Neutrophil (primary cell): Measurements from ENCODE around the gene ENKD1.

Source experiments
- H3K27ac ChIP-seq: fragments of 200-600 bp; sonication (generic); 2 replicates; pipeline ENCODE4 v1.5.1; 2016; ENCODE audit warnings: mild to moderate bottlenecking, moderate library complexity
- H3K27me3 ChIP-seq: fragments of 200-600 bp; sonication (generic); 2 replicates; pipeline ENCODE4 v1.6.0; 2016; ENCODE audit warnings: mild to moderate bottlenecking
- H3K36me3 ChIP-seq: fragments of 200-600 bp; sonication (generic); 2 replicates; pipeline ENCODE4 v1.5.1; 2017
- H3K4me1 ChIP-seq, 2 experiments: fragments of 200-600 bp in 1 of 2; sonication (generic) in 1 of 2; 1 replicate in 1 of 2; 2 replicates in 1 of 2; pipeline versions ENCODE4 v1.5.1 to v1.6.1; 2013 to 2016; ENCODE audit warnings: low read depth in 1 of 2, low read length in 1 of 2, mild to moderate bottlenecking in 1 of 2, moderate library complexity in 1 of 2; ENCODE audit not compliant: control insufficient read depth in 1 of 2, insufficient read depth in 1 of 2
- H3K4me3 ChIP-seq, 2 experiments: fragments of 200-600 bp in 1 of 2; sonication (generic) in 1 of 2; 1 replicate in 1 of 2; 2 replicates in 1 of 2; pipeline ENCODE4 v1.5.1; 2013 to 2016; ENCODE audit warnings: low read depth in 1 of 2, low read length in 1 of 2, mild to moderate bottlenecking in 1 of 2, moderate library complexity in 1 of 2
- H3K9me3 ChIP-seq: fragments of 200-600 bp; sonication (generic); 2 replicates; pipeline ENCODE4 v1.5.1; 2016
- CTCF ChIP-seq: fragments of 200-600 bp; sonication (generic); IDR thresholded peaks from 2 replicates; pipeline ENCODE4 v1.5.1; 2016; ENCODE audit warnings: antibody characterized with exemption

The ENKD1 gene

GRCh38 chr16:67647111-67647651 is 19.4 kb downstream of the ENKD1 start:
- H3K4me3 ChIP-seq = no peak overlapping the region
- H3K4me1 ChIP-seq = peaks cover 10 to 14% of the 10 kb centered on the region in 2 experiments
- peaks cover 24% of the 10 kb centered on the region for H3K27me3 ChIP-seq
- no peak for TF ChIP-seq CTCF
- H3K9me3 ChIP-seq = no peaks in the 10 kb centered on the region
- H3K36me3 ChIP-seq = no peaks in the 10 kb centered on the region
- no peak overlapping the region for H3K27ac ChIP-seq

GRCh38 chr16:67645397-67646121 is 21.0 kb downstream of the ENKD1 start:
- no peak for TF ChIP-seq CTCF
- Histone ChIP-seq H3K27me3 (peaks cover 24% of the 10 kb centered on the region), H3K36me3 (no peaks in the 10 kb centered on the region), H3K4me3 (peak overlapping the region; percentile 52 to 68), H3K9me3 (no peaks in the 10 kb centered on the region), H3K4me1 (peaks cover 10 to 14% of the 10 kb centered on the region in 2 experiments), H3K27ac (no peak overlapping the region)

- Histone ChIP-seq H3K4me3 (no peak overlapping the region), H3K4me1 (peaks cover 10 to 14% of the 10 kb centered on the region in 2 experiments), H3K27ac (no peak overlapping the region), H3K27me3 (peaks cover 24% of the 10 kb centered on the region), H3K9me3 (no peaks in the 10 kb centered on the region), H3K36me3 (peaks cover 10% of the 10 kb centered on the region)
- TF ChIP-seq CTCF = no peak
Measured at GRCh38 chr16:67644038-67644437, 22.5 kb downstream of the ENKD1 start.

- TF ChIP-seq CTCF = no peak
- no peak overlapping the region for H3K4me3 ChIP-seq
Measured at GRCh38 chr16:67641779-67642708, 24.5 kb downstream of the ENKD1 start.

GRCh38 chr16:67637625-67638024 is 28.9 kb downstream of the ENKD1 start:
- H3K36me3 ChIP-seq = peaks cover 70% of the 10 kb centered on the region
- H3K27me3 ChIP-seq = no peaks in the 10 kb centered on the region
- no peak overlapping the region for H3K4me3 ChIP-seq
- no peak for TF ChIP-seq CTCF
- no peaks in the 10 kb centered on the region for H3K4me1 ChIP-seq
- H3K27ac ChIP-seq = no peak overlapping the region
- H3K9me3 ChIP-seq = no peaks in the 10 kb centered on the region

More at GRCh38 chr16:67641779-67642708, 24.5 kb downstream of the ENKD1 start:
- H3K4me1 ChIP-seq = peaks cover 10 to 14% of the 10 kb centered on the region in 2 experiments
- H3K27ac ChIP-seq = no peak overlapping the region
- H3K36me3 ChIP-seq = peaks cover 30% of the 10 kb centered on the region
- H3K27me3 ChIP-seq = peaks cover 24% of the 10 kb centered on the region
- no peaks in the 10 kb centered on the region for H3K9me3 ChIP-seq
